MV-4-11 (cell line): ENCODE results near the gene RHOB.

Experiments used
- DNase-seq: peaks from one replicate; lab custom pipeline; 2025; lab: John Stamatoyannopoulos, UW

Gene RHOB

DNA sequence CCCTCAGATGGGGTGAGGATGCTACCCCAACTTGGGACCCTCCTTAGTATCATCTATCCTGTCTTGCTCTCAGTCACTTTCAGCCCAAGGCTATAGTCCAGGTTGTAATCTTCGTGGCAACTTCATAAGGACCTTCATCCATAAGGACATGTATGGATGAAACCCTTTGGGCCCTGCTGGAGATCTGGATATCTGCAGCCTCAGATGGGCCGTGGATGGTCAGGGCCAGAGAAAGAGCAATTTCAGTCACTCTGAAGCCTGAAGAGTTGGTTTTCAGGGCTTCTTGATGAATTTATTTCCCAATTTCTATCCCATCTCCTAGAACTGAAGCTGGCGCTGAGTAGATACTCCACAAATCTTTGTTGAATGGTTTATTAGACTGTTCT lies 28.7 kb downstream of the RHOB start:
- no peak for DNase-seq

- DNase-seq = no peak
Observed at GRCh38 chr2:20476481-20476880, 29.6 kb downstream of the RHOB start.

DNA sequence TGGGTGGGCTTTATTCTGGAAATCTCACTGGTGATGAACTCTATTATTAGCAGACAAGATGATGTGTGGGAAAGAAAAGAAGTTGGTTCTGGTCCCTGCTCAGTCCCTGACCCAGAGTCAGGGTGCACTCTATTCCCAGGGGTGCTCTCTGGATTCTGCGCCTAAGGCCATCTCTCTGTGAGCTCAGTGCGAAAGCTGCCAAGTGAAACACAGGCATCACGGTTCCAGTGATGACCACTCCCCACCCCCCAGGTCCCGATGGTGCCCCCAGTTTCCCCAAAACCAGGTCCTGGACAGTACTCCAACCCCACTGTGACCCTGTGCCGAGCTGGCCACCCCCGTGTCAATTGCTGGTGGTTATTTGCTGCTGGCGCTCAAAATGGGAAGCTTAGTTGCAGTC lies 30.1 kb downstream of the RHOB start:
- DNase-seq = no peak

DNA sequence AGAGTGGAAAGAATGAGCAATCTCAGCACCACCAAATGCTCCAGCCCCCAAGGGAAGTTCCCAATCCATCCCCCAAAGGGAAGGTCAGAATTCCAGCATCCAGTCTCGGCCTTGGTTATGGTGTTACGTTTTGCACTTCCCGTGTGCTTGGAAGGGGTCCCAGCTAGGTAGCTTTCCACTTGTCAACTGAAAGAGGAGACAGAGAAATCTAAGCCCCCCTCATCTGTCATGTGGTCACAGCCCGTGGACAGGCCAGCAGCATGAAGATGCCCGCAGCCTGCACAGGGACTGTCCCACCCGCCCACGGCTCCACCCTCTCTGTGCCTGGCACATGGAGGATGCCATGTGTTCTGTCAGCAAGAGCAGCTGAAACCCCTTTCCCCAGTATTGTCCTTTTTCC lies 32.1 kb downstream of the RHOB start:
- no peak for DNase-seq

- no peak for DNase-seq
Observed at GRCh38 chr2:20479835-20480234, 33.0 kb downstream of the RHOB start.

DNA sequence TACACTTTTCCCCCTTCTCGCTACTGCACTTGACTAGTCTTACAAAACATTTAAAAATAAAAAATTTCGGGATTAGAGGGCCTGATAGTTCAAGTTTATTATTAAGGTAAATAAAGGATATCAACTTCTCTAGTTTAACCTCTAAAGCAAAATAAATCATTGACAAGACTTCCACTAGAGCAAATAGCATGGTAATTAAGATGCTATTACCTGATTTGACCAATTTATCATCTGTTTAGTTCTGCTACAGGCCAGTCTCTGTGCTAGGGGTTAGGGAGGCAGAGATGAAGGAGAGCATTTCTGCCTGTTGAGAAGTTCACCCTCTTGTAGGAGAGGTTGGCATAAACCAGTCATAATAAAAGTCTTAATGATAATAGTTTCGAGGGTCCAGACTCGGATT lies 34.0 kb downstream of the RHOB start:
- no peak for DNase-seq

- DNase-seq = no peak
Observed at GRCh38 chr2:20481798-20482405, 35.0 kb downstream of the RHOB start.

- DNase-seq = no peak
Observed at GRCh38 chr2:20482725-20483124, 35.9 kb downstream of the RHOB start.

DNA sequence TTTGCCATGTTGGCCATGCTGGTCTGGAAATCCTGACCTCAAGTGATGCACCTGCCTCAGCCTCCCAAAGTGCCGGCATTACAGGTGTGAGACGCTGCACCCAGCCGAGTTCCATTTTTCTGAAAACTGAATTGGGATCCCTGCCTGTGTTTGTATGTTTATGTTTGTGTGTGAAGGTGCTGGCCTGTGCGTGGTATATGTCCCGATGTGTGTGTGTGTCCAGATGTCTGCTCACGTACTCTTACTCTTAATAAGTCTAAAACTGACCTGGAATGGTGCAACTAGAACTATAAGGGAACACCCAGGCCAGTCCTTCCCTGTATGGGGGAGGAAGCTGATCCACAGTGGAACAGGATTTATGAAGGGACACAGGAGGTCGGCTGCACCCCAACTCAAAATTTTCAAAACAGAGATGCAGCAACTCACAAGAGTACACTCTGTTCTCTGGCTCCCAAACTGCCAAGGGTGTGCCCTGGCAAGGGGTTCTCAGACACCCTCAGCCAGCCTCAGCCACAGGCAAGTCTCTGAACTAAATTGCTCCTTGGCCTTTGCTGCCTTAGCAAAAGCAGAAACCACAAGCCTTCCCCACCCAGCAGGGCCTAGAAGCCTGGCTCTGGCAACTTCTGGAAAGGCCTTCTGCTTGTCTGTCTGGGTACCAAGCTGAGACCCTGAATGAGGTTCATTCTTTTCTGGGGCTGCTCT lies 36.5 kb downstream of the RHOB start:
- DNase-seq = no peak

GRCh38 chr2:20484034-20484617 lies 37.3 kb downstream of the RHOB start:
- no peak for DNase-seq

GRCh38 chr2:20484810-20485611 lies 38.1 kb downstream of the RHOB start:
- DNase-seq = no peak

DNA sequence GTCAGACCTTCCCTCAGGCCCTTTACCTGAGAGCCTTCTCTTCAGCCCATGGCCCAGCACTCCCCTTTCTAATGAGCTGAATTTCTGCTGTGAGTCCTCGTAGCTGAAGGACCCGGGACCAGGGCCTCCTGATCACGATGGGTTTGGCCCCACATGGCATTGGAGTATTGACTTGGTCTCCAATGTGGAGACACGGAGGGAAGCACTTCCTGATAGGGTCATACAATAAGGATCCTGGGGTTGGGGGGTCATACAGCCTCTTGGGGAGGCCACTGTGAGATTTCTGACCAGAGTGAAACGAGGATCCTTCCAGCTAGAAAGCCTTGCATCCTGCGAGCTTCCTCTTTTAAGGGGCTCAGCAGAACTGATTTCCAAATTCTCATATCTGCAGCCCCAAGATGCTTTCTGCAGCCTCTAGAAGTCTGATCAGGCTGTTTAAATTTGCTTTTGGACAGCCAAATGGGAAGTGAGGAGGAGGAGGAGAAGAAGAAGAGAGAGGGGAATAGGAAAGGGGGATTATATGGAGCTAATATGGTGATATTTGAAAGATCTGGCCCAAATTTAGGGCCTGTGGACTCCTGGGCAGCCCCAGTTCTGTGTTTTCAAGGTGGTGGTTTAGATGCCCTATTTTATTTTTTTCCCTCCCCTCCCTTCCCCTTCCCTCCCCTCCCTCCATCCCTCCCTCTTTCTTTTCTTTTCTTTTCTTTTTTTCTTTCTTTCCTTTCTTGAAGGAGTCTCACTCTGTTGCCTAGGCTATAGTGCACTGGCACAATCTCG lies 38.9 kb downstream of the RHOB start:
- peak; percentile 27 for DNase-seq

DNA sequence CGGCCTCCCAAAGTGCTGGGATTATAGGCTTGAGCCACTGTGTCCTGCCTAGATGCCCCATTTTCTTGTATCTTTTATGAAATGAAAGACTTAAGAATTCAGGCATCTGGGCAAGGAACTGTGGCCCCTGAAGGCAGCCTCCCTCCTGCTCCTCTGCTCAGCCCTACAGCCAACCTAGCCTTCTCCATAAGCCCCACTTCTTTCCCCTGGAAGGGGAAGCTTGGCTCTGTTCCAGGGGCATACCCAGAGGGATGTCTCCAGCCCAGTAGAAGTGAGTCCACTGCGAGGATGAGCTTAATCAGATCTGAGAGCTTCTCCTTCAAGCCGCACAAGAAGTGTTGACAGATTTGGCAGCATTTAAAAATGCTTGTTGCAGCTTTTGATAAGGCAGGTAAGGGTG lies 39.7 kb downstream of the RHOB start:
- no peak for DNase-seq

DNA sequence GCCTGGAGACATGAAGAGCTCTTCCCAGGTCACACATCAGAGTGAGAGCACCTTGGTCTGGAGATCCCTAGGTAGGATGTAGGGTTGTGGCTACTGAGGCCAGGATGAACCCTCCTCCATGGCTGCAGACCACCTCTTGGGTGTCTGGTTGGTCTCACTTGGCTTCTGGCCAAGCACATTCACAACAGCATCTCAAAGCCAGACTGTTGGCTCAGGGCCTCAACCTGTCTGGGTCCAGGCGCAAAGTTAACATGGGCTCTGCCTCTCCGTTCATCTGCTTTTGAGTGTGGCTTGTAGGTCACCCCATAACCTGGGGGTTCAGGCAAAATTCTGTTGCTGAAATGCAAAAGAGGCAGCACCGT lies 40.1 kb downstream of the RHOB start:
- DNase-seq = no peak

- no peak for DNase-seq
Observed at GRCh38 chr2:20487392-20488174, 40.7 kb downstream of the RHOB start.

DNA sequence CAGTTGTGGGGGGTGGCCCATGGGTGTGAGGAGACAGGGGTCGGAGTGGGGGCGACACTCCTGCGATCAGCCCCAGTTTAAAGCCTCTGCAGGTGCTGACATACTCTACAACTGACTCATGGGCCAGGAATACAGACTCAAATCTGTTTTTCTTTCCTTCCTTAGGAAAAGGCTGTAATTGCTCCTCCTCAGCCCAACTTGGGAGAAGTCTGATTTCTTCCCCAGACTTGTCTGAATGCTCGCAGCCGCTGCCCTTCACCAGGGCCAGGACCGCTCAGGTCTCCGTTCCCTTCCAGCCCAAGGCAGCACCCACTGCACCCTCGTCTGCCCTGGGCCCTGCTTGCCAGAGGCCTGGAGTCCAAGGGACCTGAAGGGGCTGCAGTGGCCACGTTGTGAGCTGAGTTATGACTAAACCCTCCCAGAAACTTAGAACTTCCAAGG lies 41.3 kb downstream of the RHOB start:
- no peak for DNase-seq

- no peak for DNase-seq
Observed at GRCh38 chr2:20488782-20489181, 41.9 kb downstream of the RHOB start.

DNA sequence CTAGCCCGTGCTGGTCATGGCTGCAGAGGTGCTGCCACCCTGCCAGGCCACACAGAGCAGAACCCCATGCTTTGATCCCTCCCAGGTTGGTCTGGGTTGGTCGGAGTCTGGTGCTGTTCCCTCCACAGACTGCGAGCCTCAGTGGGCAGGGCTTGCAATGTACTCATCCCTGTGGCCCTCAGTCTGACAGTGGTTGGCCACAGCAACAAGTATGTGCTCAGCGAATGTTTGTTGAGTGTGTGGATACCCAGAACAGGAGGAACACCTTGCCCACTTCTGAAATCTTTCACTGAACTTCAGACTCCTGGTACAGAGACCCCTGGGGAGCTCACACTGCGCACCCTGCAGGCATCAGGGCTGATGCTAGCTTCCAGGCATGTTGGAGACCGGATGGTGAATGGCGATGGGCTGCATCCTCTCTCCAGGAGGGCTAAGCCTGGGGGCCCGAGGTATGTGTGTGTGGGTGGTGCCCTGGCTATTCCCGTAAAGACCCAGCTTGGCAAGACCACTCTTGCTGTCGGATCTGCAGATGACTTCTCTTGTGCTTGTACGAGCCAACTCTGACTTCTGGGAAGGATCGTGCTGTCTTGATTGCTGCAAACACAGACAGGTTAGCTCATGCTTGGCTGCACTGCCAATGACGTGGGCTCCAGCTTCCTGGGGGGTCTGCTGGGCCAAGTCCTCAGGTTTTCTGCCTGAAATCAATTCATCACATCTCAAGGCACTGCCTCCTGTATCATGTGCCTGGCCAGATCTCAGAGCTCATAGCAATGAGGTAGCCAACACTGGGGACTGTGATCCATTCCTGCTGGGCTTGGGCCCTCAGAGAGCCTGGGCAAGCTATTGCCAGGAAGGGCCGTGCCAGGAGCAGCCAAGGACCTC lies 43.7 kb downstream of the RHOB start:
- DNase-seq = no peak

DNA sequence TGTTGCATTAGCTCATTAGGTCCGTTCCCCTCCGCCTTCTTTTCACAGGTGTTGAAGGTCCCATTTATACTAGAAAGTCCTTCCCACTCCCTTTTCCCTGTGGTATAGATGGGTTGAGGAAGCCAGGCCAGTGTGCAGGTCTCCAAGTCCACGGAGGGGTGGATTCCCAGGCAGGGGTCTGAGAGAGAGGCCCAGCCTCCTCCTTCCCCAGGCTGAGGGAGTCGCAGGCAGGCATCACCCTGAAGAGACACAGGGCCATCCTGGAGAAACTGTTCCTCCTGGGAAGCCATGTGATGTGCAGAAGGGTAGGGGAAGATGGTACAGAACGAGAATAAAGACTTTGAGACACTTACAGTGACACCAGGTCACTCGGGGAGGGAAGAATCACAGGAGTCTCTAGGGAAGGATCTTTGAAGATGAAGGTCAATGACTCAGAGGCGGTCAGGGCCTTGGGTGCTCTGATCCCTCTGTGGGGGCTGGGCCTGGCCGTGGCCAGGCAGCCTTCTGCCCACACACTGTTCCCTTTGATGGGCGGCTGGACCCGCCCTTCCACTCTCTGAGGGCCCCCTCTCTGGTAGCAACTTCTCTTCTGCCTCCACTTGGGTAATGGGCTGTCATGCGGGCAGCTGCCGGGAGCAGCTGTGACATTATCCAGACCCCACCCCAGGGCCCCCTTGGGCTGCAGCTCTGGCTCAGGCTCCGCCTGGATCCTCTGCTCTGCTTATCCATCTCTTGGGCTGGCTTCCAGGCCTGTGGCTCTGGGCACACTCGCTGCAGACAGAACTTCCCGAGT lies 45.1 kb downstream of the RHOB start:
- DNase-seq = peak; percentile 12
